ENCODE measurements around the gene PCSK6. TPM values are rescaled to one million over a fixed set of nuclear protein-coding genes. Genes with fewer than 3 reads are reported as not detected.

PCSK6 gene
- total RNA-seq, 2 experiments from 2014 or later, result 0.57 TPM; not detected in 1

DNA sequence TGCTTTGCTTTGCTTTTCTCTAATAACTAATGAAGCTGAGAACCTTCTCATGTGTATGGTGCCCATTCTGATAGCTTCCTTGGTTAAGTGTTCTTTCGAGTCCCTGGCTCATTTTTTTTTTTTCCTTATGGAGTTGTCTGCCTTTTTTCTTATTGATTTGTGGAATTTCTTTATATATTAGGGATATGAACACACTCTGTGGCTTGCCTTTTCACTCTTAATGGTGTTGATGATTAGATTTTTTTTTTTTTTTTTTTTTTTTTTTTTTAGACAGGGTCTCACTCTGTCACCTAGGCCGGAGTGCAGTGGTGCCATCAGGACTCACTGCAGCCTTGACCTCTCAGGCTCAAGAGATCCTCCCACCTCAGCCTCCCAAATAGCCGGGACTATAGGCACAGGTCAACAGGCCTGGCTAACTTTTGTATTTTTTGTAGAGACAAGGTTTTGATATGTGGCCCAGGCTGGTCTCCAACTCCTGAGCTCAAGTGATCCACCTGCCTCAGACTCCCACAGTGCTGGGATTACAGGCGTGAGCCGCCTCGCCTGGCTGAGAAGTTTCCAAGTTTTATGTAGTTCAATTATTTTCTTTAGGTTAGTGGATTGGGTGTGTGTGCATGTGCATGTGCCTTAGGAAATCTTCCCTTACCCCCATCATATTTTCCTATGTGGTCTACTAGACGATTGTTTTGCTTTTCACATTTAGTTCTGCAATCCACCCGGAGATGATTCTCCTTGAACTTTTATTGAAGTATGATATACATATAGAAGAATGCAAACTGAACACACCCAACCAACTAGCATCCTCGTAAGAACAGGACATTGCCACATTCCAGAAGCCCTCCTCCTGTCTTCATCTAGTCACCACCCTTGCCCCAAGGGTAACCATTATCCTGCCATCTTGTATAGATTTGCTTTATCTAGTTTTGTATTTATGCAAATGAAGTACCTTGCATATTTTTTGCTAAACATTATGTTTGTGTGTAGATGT lies 192.8 kb downstream of the PCSK6 start:
- peaks cover 6% of the 10 kb centered on the region for H3K9me3 ChIP-seq (ENCODE audit: low read length)
- no peak for DNase-seq (ENCODE audit: low spot score)
- no peak overlapping the region for H3K4me2 ChIP-seq (ENCODE audit: low read length)
- BruUV-seq (replicated peaks), result no TSS peak
- peaks cover 32% of the 10 kb centered on the region for H3K79me2 ChIP-seq (ENCODE audit: insufficient read depth, low read depth, low read length)
- TF ChIP-seq, protein P1, sequence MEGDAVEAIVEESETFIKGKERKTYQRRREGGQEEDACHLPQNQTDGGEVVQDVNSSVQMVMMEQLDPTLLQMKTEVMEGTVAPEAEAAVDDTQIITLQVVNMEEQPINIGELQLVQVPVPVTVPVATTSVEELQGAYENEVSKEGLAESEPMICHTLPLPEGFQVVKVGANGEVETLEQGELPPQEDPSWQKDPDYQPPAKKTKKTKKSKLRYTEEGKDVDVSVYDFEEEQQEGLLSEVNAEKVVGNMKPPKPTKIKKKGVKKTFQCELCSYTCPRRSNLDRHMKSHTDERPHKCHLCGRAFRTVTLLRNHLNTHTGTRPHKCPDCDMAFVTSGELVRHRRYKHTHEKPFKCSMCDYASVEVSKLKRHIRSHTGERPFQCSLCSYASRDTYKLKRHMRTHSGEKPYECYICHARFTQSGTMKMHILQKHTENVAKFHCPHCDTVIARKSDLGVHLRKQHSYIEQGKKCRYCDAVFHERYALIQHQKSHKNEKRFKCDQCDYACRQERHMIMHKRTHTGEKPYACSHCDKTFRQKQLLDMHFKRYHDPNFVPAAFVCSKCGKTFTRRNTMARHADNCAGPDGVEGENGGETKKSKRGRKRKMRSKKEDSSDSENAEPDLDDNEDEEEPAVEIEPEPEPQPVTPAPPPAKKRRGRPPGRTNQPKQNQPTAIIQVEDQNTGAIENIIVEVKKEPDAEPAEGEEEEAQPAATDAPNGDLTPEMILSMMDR (conservative IDR thresholded peaks at IDR 0.05; ENCODE audit: low read length), result no peak
- TF ChIP-seq EZH2phosphoT487 (IDR thresholded peaks at IDR 0.05; ENCODE audit: borderline replicate concordance, low read depth, low read length), result no peak
- no peak overlapping the region for H2AFZ ChIP-seq (ENCODE audit: low read length)
- intact Hi-C loops (cut with micrococcal nuclease; ENCODE audit: unreplicated experiment), result no loop called here
- CTCF ChIA-PET (ENCODE audit: unreplicated experiment), result interaction anchor here (1.0 to 1.2 kb wide), 2 partner anchors 358 kb away, joined by 5 read pairs; no protein-coding TSS in a partner anchor
- peaks cover 28% of the 10 kb centered on the region for H3K36me3 ChIP-seq (ENCODE audit: insufficient read depth, low read length)
- POLR2A ChIA-PET, result interaction anchor here (0.6 to 0.7 kb wide), 7 partner anchors 37 to 362 kb away, joined by 3 to 7 read pairs (median 3); no protein-coding TSS in a partner anchor
- H4K20me1 ChIP-seq (ENCODE audit: insufficient read depth, low read length), result peaks cover 23% of the 10 kb centered on the region
- no peak overlapping the region for H3K27ac ChIP-seq (ENCODE audit: low read depth, low read length, poor library complexity, severe bottlenecking)
- H3K4me3 ChIP-seq (ENCODE audit: low read depth, low read length, poor library complexity, severe bottlenecking), result no peak overlapping the region
- no peaks in the 10 kb centered on the region for H3K9me2 ChIP-seq (ENCODE audit: insufficient read depth, low read length)
- H3K4me1 ChIP-seq (ENCODE audit: insufficient read depth, low read length, poor library complexity, severe bottlenecking), result peaks cover 21% of the 10 kb centered on the region

DNA sequence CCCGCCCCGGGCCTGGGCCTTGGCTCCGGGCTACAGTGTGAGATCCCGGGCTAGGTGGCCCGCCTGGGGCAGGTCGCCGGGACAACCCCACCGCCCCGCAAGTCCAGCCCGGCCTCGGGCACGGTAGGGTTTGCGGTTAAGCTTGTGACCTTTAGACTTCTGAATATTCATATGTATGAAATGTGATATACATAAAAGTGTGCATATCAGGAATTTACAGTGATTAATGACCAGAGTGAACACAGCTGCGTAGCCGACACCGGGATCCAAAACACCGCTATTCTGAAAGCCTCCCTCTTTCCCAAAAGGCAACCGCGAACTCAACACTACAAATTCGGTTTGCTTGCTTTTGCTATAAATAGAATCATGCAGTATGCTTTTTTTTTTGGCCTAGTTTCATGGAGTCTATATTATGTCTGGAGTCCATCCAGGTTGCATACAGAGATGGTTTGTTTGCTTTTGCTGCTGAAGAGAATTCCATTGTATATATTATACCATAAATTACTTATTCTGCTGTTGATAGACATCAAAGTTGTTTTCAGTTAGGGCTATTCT lies 193.8 kb downstream of the PCSK6 start:
- ChIA-PET CTCF (ENCODE audit: unreplicated experiment) (interaction anchor here (1.2 kb wide), 1 partner anchor 359 kb away, joined by 5 read pairs; no protein-coding TSS in a partner anchor), POLR2A (interaction anchor here (0.6 to 1.9 kb wide), 8 partner anchors 10 to 363 kb away, joined by 3 to 9 read pairs (median 4); no protein-coding TSS in a partner anchor)
- H3K79me2 ChIP-seq (ENCODE audit: insufficient read depth, low read depth, low read length), result peaks cover 42% of the 10 kb centered on the region
- no peaks in the 10 kb centered on the region for H3K9me2 ChIP-seq (ENCODE audit: insufficient read depth, low read length)
- TF ChIP-seq, protein P1 (conservative IDR thresholded peaks at IDR 0.05; ENCODE audit: low read length), result no peak
- TF ChIP-seq EZH2phosphoT487 (IDR thresholded peaks at IDR 0.05; ENCODE audit: borderline replicate concordance, low read depth, low read length), result no peak
- H2AFZ ChIP-seq (ENCODE audit: low read length), result peak overlapping the region; percentile 70
- peak overlapping the region; percentile 66 for H3K4me2 ChIP-seq (ENCODE audit: low read length)
- H3K4me1 ChIP-seq (ENCODE audit: insufficient read depth, low read length, poor library complexity, severe bottlenecking), result peaks cover 27% of the 10 kb centered on the region
- H4K20me1 ChIP-seq (ENCODE audit: insufficient read depth, low read length), result peaks cover 29% of the 10 kb centered on the region
- intact Hi-C loops (cut with micrococcal nuclease; ENCODE audit: unreplicated experiment), result no loop called here
- H3K9me3 ChIP-seq (ENCODE audit: low read length), result peaks cover 6% of the 10 kb centered on the region
- H3K4me3 ChIP-seq (ENCODE audit: low read depth, low read length, poor library complexity, severe bottlenecking), result peak overlapping the region; percentile 90
- no peak overlapping the region for H3K27ac ChIP-seq (ENCODE audit: low read depth, low read length, poor library complexity, severe bottlenecking)
- BruUV-seq (replicated peaks), result TSS peak; percentile 77
- peaks cover 39% of the 10 kb centered on the region for H3K36me3 ChIP-seq (ENCODE audit: insufficient read depth, low read length)
- no peak for DNase-seq (ENCODE audit: low spot score)
